ENCODE results near the gene UBAP2. TPM values are rescaled to one million over a fixed set of nuclear protein-coding genes. Genes with fewer than 3 reads are reported as not detected.
"Not testable (repeated sequence)": the region's sequence is repeated elsewhere in the genome, so short reads cannot be mapped to it uniquely, and the experiment has no call there.

The UBAP2 gene
- total RNA-seq, 1 experiment from 2014 or later: 45.5 TPM

- CTCF ChIA-PET: interaction anchor here (0.7 to 2.5 kb wide), 2 partner anchors 26 to 1610 kb away, joined by 4 to 15 read pairs; partner anchors contain the start of genes CCDC107 and RMRP
- Mint-ChIP-seq H3K36me3 (ENCODE audit: insufficient read depth, unreplicated experiment) (peaks cover 57% of the 10 kb centered on the region), H3K27me3 (ENCODE audit: unreplicated experiment) (no peaks in the 10 kb centered on the region), H3K4me3 (ENCODE audit: low read depth, unreplicated experiment) (peak overlapping the region; percentile 94), H3K9me3 (ENCODE audit: low read depth, unreplicated experiment) (no peaks in the 10 kb centered on the region), H3K4me1 (ENCODE audit: low read depth, unreplicated experiment) (peaks cover 17% of the 10 kb centered on the region), H3K27ac (ENCODE audit: unreplicated experiment) (peak overlapping the region; percentile 99)
- TF ChIP-seq CTCF (IDR thresholded peaks at IDR 0.05; ENCODE audit: unreplicated experiment): no peak
- intact Hi-C loops (cut with micrococcal nuclease; ENCODE audit: unreplicated experiment): loop anchor here (10.0 kb wide), 1 partner anchor 103 kb away; no protein-coding TSS in a partner anchor
- peak; percentile 24 for DNase-seq
- no TSS peak for BruUV-seq (replicated peaks)
Observed at GRCh38 chr9:34047864-34048726, 592 bp downstream of the UBAP2 start.

GRCh38 chr9:34046784-34047379 is 1.8 kb downstream of the UBAP2 start:
- no peaks in the 10 kb centered on the region for H3K27me3 Mint-ChIP-seq (ENCODE audit: unreplicated experiment)
- BruUV-seq (replicated peaks): no TSS peak
- TF ChIP-seq CTCF (IDR thresholded peaks at IDR 0.05; ENCODE audit: unreplicated experiment): no peak
- H3K36me3 Mint-ChIP-seq (ENCODE audit: insufficient read depth, unreplicated experiment): peaks cover 62% of the 10 kb centered on the region
- intact Hi-C loops (cut with micrococcal nuclease; ENCODE audit: unreplicated experiment): loop anchor here (10.0 kb wide), 1 partner anchor 102 kb away; no protein-coding TSS in a partner anchor
- no peak for DNase-seq
- CTCF ChIA-PET: no interaction called here
- H3K4me1 Mint-ChIP-seq (ENCODE audit: low read depth, unreplicated experiment): peaks cover 17% of the 10 kb centered on the region
- peak overlapping the region; percentile 94 for H3K4me3 Mint-ChIP-seq (ENCODE audit: low read depth, unreplicated experiment)
- H3K27ac Mint-ChIP-seq (ENCODE audit: unreplicated experiment): peak overlapping the region; percentile 70
- no peaks in the 10 kb centered on the region for H3K9me3 Mint-ChIP-seq (ENCODE audit: low read depth, unreplicated experiment)

GRCh38 chr9:34045903-34046302 is 2.8 kb downstream of the UBAP2 start:
- BruUV-seq (replicated peaks): no TSS peak
- Mint-ChIP-seq H3K4me1 (ENCODE audit: low read depth, unreplicated experiment) (peaks cover 17% of the 10 kb centered on the region), H3K9me3 (ENCODE audit: low read depth, unreplicated experiment) (no peaks in the 10 kb centered on the region), H3K4me3 (ENCODE audit: low read depth, unreplicated experiment) (peak overlapping the region; percentile 13), H3K36me3 (ENCODE audit: insufficient read depth, unreplicated experiment) (peaks cover 62% of the 10 kb centered on the region), H3K27ac (ENCODE audit: unreplicated experiment) (no peak overlapping the region), H3K27me3 (ENCODE audit: unreplicated experiment) (no peaks in the 10 kb centered on the region)
- intact Hi-C loops (cut with micrococcal nuclease; ENCODE audit: unreplicated experiment): loop anchor here (10.0 kb wide), 1 partner anchor 101 kb away; no protein-coding TSS in a partner anchor
- CTCF ChIA-PET: interaction anchor here (0.7 kb wide), 2 partner anchors 30 to 209 kb away, joined by 3 to 4 read pairs; no protein-coding TSS in a partner anchor
- TF ChIP-seq CTCF (IDR thresholded peaks at IDR 0.05; ENCODE audit: unreplicated experiment): no peak
- DNase-seq: no peak

- H3K27me3 Mint-ChIP-seq (ENCODE audit: unreplicated experiment); H3K27ac Mint-ChIP-seq (ENCODE audit: unreplicated experiment); CTCF ChIA-PET; BruUV-seq (replicated peaks); H3K9me3 Mint-ChIP-seq (ENCODE audit: low read depth, unreplicated experiment); H3K4me3 Mint-ChIP-seq (ENCODE audit: low read depth, unreplicated experiment); DNase-seq: not testable (repeated sequence)
- Mint-ChIP-seq H3K4me1 (ENCODE audit: low read depth, unreplicated experiment) (peaks cover 13% of the 10 kb centered on the region), H3K36me3 (ENCODE audit: insufficient read depth, unreplicated experiment) (peaks cover 42% of the 10 kb centered on the region)
- intact Hi-C loops (cut with micrococcal nuclease; ENCODE audit: unreplicated experiment): loop anchor here (10.0 kb wide), 1 partner anchor 97 kb away; no protein-coding TSS in a partner anchor
Observed at GRCh38 chr9:34042074-34042473, 6.6 kb downstream of the UBAP2 start.

- H3K4me1 Mint-ChIP-seq (ENCODE audit: low read depth, unreplicated experiment): peaks cover 11% of the 10 kb centered on the region
- H3K27me3 Mint-ChIP-seq (ENCODE audit: unreplicated experiment); H3K4me3 Mint-ChIP-seq (ENCODE audit: low read depth, unreplicated experiment); intact Hi-C loops (cut with micrococcal nuclease; ENCODE audit: unreplicated experiment); DNase-seq; BruUV-seq (replicated peaks); H3K9me3 Mint-ChIP-seq (ENCODE audit: low read depth, unreplicated experiment); H3K27ac Mint-ChIP-seq (ENCODE audit: unreplicated experiment); CTCF ChIA-PET: not testable (repeated sequence)
- peaks cover 23% of the 10 kb centered on the region for H3K36me3 Mint-ChIP-seq (ENCODE audit: insufficient read depth, unreplicated experiment)
Observed at GRCh38 chr9:34038851-34039250, 9.8 kb downstream of the UBAP2 start.

Measured in Calu3 (cell line).